Stomach (tissue), 4 donors: Measurements from ENCODE around the gene CFAP54.

ENCODE experiments used
- EP300 ChIP-seq: sonication (generic); formaldehyde crosslinking; IDR thresholded peaks from one replicate; pipeline ENCODE4 v1.6.1; 2017; ENCODE audit warnings: antibody characterized with exemption
- POLR2A ChIP-seq, 4 donors: fragments of 450-650 bp; IDR thresholded peaks; one replicate each; pipeline ENCODE4 v1.6.1; 2016; ENCODE audit warnings: antibody characterized with exemption in 4 of 4, control low read depth in 2 of 4, mild to moderate bottlenecking in 1 of 4, moderate library complexity in 1 of 4
- TF ChIP-seq, protein P1 (sequence below), 7 experiments: fragments of 450-650 bp in 4 of 7; fragments of 200-600 bp in 3 of 7; sonication (generic) in 3 of 7; IDR thresholded peaks; one replicate each; pipeline ENCODE4 v1.5.1; 2016 to 2019; ENCODE audit warnings: antibody characterized with exemption in 7 of 7, control low read depth in 2 of 7, mild to moderate bottlenecking in 1 of 7

GRCh38 chr12:96858162-96858561 lies 368.8 kb downstream of the CFAP54 start:
- TF ChIP-seq, protein P1, sequence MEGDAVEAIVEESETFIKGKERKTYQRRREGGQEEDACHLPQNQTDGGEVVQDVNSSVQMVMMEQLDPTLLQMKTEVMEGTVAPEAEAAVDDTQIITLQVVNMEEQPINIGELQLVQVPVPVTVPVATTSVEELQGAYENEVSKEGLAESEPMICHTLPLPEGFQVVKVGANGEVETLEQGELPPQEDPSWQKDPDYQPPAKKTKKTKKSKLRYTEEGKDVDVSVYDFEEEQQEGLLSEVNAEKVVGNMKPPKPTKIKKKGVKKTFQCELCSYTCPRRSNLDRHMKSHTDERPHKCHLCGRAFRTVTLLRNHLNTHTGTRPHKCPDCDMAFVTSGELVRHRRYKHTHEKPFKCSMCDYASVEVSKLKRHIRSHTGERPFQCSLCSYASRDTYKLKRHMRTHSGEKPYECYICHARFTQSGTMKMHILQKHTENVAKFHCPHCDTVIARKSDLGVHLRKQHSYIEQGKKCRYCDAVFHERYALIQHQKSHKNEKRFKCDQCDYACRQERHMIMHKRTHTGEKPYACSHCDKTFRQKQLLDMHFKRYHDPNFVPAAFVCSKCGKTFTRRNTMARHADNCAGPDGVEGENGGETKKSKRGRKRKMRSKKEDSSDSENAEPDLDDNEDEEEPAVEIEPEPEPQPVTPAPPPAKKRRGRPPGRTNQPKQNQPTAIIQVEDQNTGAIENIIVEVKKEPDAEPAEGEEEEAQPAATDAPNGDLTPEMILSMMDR (IDR thresholded peaks at IDR 0.05) = no peak
- TF ChIP-seq EP300 = no peak
- TF ChIP-seq POLR2A (IDR thresholded peaks at IDR 0.05) = no peak
